Activated CD4-positive, alpha-beta T cell treated with anti-CD3 and anti-CD28 coated beads for 48 hours (primary cell): Measurements from ENCODE around the gene TRAF7.

Experiments used
- DNase-seq: peaks from one replicate; pipeline ENCODE4 v3.0.0-alpha.2; 2020

TRAF7 gene

GRCh38 chr16:2148714-2149629, 6.6 kb upstream of the TRAF7 start:
- DNase-seq: peak; percentile 51

GRCh38 chr16:2149630-2150417, 5.8 kb upstream of the TRAF7 start:
- DNase-seq: peak; percentile 26

GRCh38 chr16:2150418-2151187, 5.0 kb upstream of the TRAF7 start:
- peak; percentile 39 for DNase-seq

GRCh38 chr16:2151188-2152091, 4.1 kb upstream of the TRAF7 start:
- no peak for DNase-seq

- peak; percentile 58 for DNase-seq
These were observed 2.7 kb upstream of the TRAF7 start for GRCh38 chr16:2152695-2153506.

- DNase-seq: no peak
These were observed 970 bp upstream of the TRAF7 start for GRCh38 chr16:2154533-2155090.

- DNase-seq: peak; percentile 26
These were observed 631 bp downstream of the TRAF7 start for GRCh38 chr16:2155977-2156848.

GRCh38 chr16:2156849-2157224, 1.3 kb downstream of the TRAF7 start:
- DNase-seq: no peak

GRCh38 chr16:2157480-2158261, 2.1 kb downstream of the TRAF7 start:
- no peak for DNase-seq

- no peak for DNase-seq
These were observed 2.7 kb downstream of the TRAF7 start for GRCh38 chr16:2158262-2158638.

- no peak for DNase-seq
These were observed 3.7 kb downstream of the TRAF7 start for GRCh38 chr16:2159175-2159838.

GRCh38 chr16:2160915-2161551, 5.5 kb downstream of the TRAF7 start:
- no peak for DNase-seq

GRCh38 chr16:2161911-2162310, 6.3 kb downstream of the TRAF7 start:
- no peak for DNase-seq

- no peak for DNase-seq
These were observed 7.1 kb downstream of the TRAF7 start for GRCh38 chr16:2162676-2163118.

GRCh38 chr16:2163211-2163881, 7.8 kb downstream of the TRAF7 start:
- DNase-seq: no peak

GRCh38 chr16:2165861-2166260, 10.3 kb downstream of the TRAF7 start:
- DNase-seq: no peak
